GM12801 (cell line): ENCODE data around the gene NFKBIE.

ENCODE experiments used
- TF ChIP-seq, protein P1 (sequence below): IDR thresholded peaks from one replicate; pipeline ENCODE4 v1.5.1; 2011; ENCODE audit warnings: control low read depth; ENCODE audit not compliant: insufficient read length; ENCODE audit errors: extremely low read depth

NFKBIE gene

DNA sequence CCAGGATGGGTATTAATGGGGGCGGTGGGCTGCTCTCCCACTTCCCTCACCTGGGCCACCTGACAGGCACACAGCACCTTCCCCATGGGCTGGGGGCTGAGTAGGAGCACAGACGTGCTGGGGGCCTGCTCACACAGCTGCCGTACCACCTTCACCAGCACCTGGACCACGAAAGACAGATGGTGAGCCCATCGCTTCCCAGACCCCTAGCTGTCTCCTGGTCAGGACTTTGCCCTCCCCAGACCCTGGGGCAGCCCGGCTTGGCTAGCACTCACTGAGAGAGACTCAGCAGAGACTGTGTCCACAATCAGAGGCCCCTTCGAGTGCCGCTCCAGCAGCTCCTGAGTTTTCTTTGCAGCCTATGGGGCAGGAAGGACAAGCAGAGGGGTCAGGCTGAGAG is 35.8 kb upstream of the NFKBIE start:
- TF ChIP-seq, protein P1, sequence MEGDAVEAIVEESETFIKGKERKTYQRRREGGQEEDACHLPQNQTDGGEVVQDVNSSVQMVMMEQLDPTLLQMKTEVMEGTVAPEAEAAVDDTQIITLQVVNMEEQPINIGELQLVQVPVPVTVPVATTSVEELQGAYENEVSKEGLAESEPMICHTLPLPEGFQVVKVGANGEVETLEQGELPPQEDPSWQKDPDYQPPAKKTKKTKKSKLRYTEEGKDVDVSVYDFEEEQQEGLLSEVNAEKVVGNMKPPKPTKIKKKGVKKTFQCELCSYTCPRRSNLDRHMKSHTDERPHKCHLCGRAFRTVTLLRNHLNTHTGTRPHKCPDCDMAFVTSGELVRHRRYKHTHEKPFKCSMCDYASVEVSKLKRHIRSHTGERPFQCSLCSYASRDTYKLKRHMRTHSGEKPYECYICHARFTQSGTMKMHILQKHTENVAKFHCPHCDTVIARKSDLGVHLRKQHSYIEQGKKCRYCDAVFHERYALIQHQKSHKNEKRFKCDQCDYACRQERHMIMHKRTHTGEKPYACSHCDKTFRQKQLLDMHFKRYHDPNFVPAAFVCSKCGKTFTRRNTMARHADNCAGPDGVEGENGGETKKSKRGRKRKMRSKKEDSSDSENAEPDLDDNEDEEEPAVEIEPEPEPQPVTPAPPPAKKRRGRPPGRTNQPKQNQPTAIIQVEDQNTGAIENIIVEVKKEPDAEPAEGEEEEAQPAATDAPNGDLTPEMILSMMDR, result no peak

GRCh38 chr6:44300292-44300823 is 35.0 kb upstream of the NFKBIE start:
- TF ChIP-seq, protein P1, result no peak

DNA sequence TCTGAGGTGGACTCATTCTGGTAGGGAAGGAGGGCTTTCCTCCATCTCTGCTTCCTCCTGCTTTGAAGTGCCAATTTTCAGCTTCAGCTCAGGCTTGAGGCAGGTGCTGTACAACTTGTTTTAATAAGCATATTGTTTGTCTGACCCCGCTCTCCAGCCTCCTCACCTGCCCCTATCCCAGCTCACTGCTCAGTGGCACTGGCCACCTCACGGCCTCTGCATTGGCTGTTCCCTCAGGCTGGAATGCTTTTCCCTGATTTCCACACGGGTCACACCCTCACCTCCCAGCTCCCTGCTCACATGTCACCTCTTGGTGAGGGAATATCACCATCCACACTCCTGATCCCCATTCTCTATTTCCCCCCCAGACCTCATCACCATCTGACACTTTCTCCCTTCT is 33.5 kb upstream of the NFKBIE start:
- TF ChIP-seq, protein P1, result no peak

DNA sequence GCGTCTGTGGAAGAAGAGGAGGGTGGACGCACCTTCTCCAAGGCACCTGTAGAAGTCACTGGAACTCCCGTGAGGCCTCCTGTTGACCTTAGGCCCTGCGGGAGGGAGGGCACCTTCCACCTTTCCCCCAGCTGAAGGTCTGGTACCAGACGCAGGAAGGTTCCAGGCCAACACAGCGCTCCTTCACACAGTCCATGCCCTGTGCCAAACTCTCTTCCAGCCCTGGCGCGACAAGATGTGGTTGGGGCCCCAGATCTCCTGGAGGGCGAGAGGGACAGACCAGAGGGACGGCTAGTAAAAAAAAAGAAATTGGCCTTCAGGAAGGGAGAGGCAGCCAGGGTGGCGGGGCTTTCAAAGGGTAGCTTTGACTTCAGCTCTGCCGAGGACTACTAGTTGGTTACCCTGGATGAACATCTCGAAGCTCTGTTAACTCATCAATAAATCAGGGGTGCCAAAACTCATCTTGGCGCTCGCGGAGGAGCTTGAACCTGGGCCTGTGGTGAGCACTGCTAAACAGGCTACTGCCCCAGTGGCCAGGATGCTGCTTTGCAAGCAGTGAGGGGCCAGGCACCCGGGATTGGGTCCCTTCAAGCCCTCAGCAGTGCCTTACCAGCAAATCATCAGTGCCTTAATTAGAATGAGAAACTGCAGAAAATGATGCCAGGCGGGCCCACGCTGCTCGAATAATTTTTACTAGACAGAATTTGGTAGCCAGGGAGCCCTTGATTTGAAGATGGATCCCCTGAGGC is 32.9 kb upstream of the NFKBIE start:
- TF ChIP-seq, protein P1, result no peak

DNA sequence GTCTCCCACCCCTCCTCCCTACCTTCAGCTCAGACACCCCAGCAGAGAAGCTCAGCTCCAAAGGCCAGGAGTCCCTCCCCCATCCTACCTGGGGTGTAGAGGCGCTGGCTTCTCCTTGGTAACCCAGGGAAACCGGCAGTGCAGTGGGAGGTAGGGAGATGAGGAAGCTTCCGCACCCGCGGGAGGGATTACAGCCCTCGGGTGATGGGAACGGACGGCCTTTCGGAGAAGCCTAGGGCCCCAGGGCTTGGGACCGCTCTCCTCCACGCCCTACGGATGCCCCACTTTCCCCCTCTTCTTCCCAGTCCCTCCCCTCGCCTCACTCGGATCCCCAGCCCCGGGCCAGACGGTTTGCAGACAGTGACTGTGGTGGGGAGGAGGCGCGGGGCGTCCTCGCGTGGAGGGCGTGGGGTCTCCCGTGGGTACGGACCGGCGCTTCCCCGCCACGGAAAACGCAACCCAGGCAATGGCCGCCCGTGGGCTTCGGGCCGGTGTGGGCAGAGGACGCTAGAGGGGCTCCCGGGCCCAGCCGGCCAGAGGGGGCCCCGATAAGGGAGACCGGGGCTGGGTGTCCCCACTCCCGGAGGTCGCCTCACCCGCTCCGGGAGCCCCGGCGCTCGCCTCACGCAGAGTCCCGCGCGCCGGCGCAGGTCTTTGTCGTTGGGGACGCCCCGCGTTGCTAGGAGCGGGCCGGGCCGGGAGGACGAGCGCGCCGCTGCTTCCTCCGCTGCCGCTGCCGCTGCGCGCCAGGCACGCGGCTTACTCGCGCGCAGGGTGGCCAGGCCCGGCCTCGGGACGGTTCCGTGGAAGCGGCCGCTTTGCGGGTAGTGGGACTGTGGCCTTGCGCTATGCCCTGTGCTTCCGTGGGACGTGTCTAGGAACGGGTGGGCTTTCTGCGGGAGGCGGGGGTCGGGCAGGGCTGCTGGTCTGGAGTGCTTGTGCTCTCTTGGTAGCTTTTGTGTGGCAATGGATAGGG is 32.0 kb upstream of the NFKBIE start:
- TF ChIP-seq, protein P1, result no peak

GRCh38 chr6:44294832-44295791 is 29.8 kb upstream of the NFKBIE start:
- TF ChIP-seq, protein P1, result no peak
